ENCODE measurements around the gene GLP2R. TPM values are rescaled to one million over a fixed set of nuclear protein-coding genes. Genes with fewer than 3 reads are reported as not detected.

Gene GLP2R
- total and polyA plus RNA-seq, 11 donors = 0.05 to 0.91 (median 0.15) TPM; not detected in 3

- intact Hi-C loops (cut with DNase I) = no loop called here
- H3K36me3 ChIP-seq = no peaks in the 10 kb centered on the region
- no peak for TF ChIP-seq POLR2A (IDR thresholded peaks at IDR 0.05)
- no peak for TF ChIP-seq CTCF (IDR thresholded peaks at IDR 0.05)
- WGBS, 4 donors = 57 to 77% (median 66%) methylated on average over 6 of the region's 6 CpGs
- no peaks in the 10 kb centered on the region for H3K9me3 ChIP-seq
- DNase-seq (no peak), ATAC-seq (no peak)
- H3K27ac ChIP-seq = no peak overlapping the region
- H3K4me1 ChIP-seq = peaks cover 0 to 3% (median 0%) of the 10 kb centered on the region in 12 donors
- no peak overlapping the region for H3K4me3 ChIP-seq
- H3K27me3 ChIP-seq = no peaks in the 10 kb centered on the region
Observed at GRCh38 chr17:9872852-9873251, 47.1 kb downstream of the GLP2R start.

DNA sequence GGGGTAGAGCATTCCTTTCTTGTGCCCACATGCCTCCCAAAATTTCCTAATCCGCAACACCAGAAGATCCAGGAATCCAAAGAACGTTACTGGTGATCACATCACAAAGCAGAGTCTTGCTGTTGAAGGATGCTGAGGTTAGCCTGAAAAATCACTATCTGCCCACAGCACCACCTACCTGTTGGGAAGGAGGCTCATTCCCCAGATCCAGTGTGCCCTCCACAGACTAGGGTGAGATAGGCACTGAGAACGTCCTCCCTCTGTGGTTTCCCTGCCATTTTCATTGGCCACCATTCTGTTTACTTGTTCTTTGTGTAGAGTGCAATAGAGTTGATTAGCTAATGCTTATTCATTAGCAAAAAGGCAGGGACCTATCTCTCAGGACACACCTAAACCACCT lies 49.0 kb downstream of the GLP2R start:
- H3K4me3 ChIP-seq = no peak overlapping the region
- peaks cover 0 to 3% (median 0%) of the 10 kb centered on the region in 12 donors for H3K4me1 ChIP-seq
- WGBS, 4 donors = 77 to 87% (median 85%) methylated on average over 3 of the region's 3 CpGs
- ATAC-seq (no peak), DNase-seq (no peak)
- H3K27me3 ChIP-seq = peaks cover 0 to 5% (median 0%) of the 10 kb centered on the region in 9 donors
- no peak for TF ChIP-seq CTCF (IDR thresholded peaks at IDR 0.05)
- H3K27ac ChIP-seq = peak overlapping the region in 1 of 12 donors; percentile 27
- no peaks in the 10 kb centered on the region for H3K36me3 ChIP-seq
- intact Hi-C loops (cut with DNase I) = no loop called here
- no peaks in the 10 kb centered on the region for H3K9me3 ChIP-seq

GRCh38 chr17:9875441-9875840 lies 49.7 kb downstream of the GLP2R start:
- TF ChIP-seq CTCF (IDR thresholded peaks at IDR 0.05) (no peak), POLR2A (IDR thresholded peaks at IDR 0.05) (no peak)
- intact Hi-C loops (cut with DNase I) = no loop called here
- Histone ChIP-seq H3K4me3 (no peak overlapping the region), H3K9me3 (no peaks in the 10 kb centered on the region), H3K27me3 (peaks cover 0 to 5% (median 0%) of the 10 kb centered on the region in 9 donors), H3K27ac (peak overlapping the region in 1 of 12 donors; percentile 27), H3K36me3 (no peaks in the 10 kb centered on the region), H3K4me1 (peaks cover 0 to 3% (median 0%) of the 10 kb centered on the region in 12 donors)
- 50 to 56% (median 53%) methylated on average over 3 of the region's 3 CpGs for WGBS, 4 donors
- ATAC-seq (peak in 3 of 4 donors; percentile 36 to 78 (median 67)), DNase-seq (no peak)

- Histone ChIP-seq H3K36me3 (no peaks in the 10 kb centered on the region), H3K27me3 (peaks cover 0 to 5% (median 0%) of the 10 kb centered on the region in 9 donors), H3K4me1 (peaks cover 0 to 5% (median 0%) of the 10 kb centered on the region in 12 donors), H3K27ac (no peak overlapping the region), H3K4me3 (no peak overlapping the region), H3K9me3 (peaks cover 0 to 15% (median 6%) of the 10 kb centered on the region in 12 donors)
- WGBS, 4 donors = 59 to 79% (median 70%) methylated on average over 3 of the region's 3 CpGs
- ATAC-seq (no peak), DNase-seq (no peak)
- TF ChIP-seq POLR2A (IDR thresholded peaks at IDR 0.05) = no peak
- no peak for TF ChIP-seq CTCF (IDR thresholded peaks at IDR 0.05)
- intact Hi-C loops (cut with DNase I) = no loop called here
Observed at GRCh38 chr17:9878356-9878755, 52.6 kb downstream of the GLP2R start.

All from heart left ventricle (tissue), 16 donors.